IMR-90 (cell line): Measurements from ENCODE around the gene FERMT2. TPM values are rescaled to one million over a fixed set of nuclear protein-coding genes. Genes with fewer than 3 reads are reported as not detected.

Source experiments
- ATAC-seq: fragments of 200-7000 bp; cut with Tn5 transposase; 2 replicates; pipeline ENCODE4 v1.9.1; 2020; ENCODE audit warnings: low read depth, mild to moderate bottlenecking, moderate library complexity
- BruUV-seq: library from RNA; stranded (reverse); fragments of 400-500 nt; replicated peaks from 2 replicates; lab custom pipeline; 2021; lab: Mats Ljungman, UMichigan
- CTCF ChIA-PET: fragments of 300-600 bp; formaldehyde crosslinking; extraction: SDS; loops from one replicate; lab custom pipeline; 2021; ENCODE audit warnings: antibody characterized with exemption; lab: Yijun Ruan, JAX
- POLR2A ChIA-PET: fragments of 300-600 bp; sonication (Branson Sonifier 250); formaldehyde crosslinking; loops from one replicate; lab custom pipeline; 2022; ENCODE audit warnings: antibody characterized with exemption; ENCODE audit not compliant: unreplicated experiment; lab: Charles Lee
- DNase-seq: peaks from one replicate; pipeline ENCODE4 v3.0.0; 2013
- H2AFZ ChIP-seq: replicated peaks from 2 replicates; pipeline ENCODE3; 2013; ENCODE audit warnings: low read length, mild to moderate bottlenecking; ENCODE audit not compliant: poor library complexity
- H2AK5ac ChIP-seq: 2 replicates; pipeline ENCODE4 v1.6.1; 2013; ENCODE audit warnings: low read depth, low read length, inconsistent platforms
- H2AK9ac ChIP-seq: replicated peaks from 2 replicates; pipeline ENCODE3; 2013; ENCODE audit warnings: mild to moderate bottlenecking, low read depth, low read length, moderate library complexity; ENCODE audit not compliant: poor library complexity
- H2BK120ac ChIP-seq: 2 replicates; pipeline ENCODE4 v1.6.1; 2013; ENCODE audit warnings: low read depth, low read length, inconsistent platforms
- H2BK15ac ChIP-seq: 3 replicates; pipeline ENCODE4 v1.6.1; 2013; ENCODE audit warnings: low read depth, low read length, inconsistent platforms
- H2BK20ac ChIP-seq: 2 replicates; pipeline ENCODE4 v1.6.1; 2013; ENCODE audit warnings: low read depth, mild to moderate bottlenecking, inconsistent platforms, low read length, moderate library complexity
- H2BK5ac ChIP-seq: 2 replicates; pipeline ENCODE4 v1.6.1; 2013; ENCODE audit warnings: mild to moderate bottlenecking, low read depth, low read length, inconsistent platforms; ENCODE audit not compliant: poor library complexity, severe bottlenecking
- H3K14ac ChIP-seq: replicated peaks from 2 replicates; pipeline ENCODE4 v1.6.1; 2013; ENCODE audit warnings: low read depth, low read length, inconsistent platforms
- H3K18ac ChIP-seq: 2 replicates; pipeline ENCODE4 v1.6.1; 2013; ENCODE audit warnings: low read depth, low read length, control low read depth
- H3K23ac ChIP-seq: 2 replicates; pipeline ENCODE4 v1.6.1; 2013; ENCODE audit warnings: low read depth, low read length, inconsistent platforms
- H3K27ac ChIP-seq: 2 replicates; pipeline ENCODE4 v1.5.1; 2013; ENCODE audit warnings: mild to moderate bottlenecking, control low read depth, low read length; ENCODE audit not compliant: insufficient read depth
- H3K27me3 ChIP-seq: 2 replicates; pipeline ENCODE4 v1.6.1; 2013; ENCODE audit warnings: low read length; ENCODE audit not compliant: control insufficient read depth, insufficient read depth
- H3K36me3 ChIP-seq: 2 replicates; pipeline ENCODE4 v1.6.1; 2013; ENCODE audit warnings: low read length, mixed read lengths; ENCODE audit not compliant: control insufficient read depth, insufficient read depth
- H3K4ac ChIP-seq: 2 replicates; pipeline ENCODE4 v1.6.1; 2013; ENCODE audit warnings: low read depth, low read length, inconsistent platforms
- H3K4me1 ChIP-seq: 2 replicates; pipeline ENCODE4 v1.6.1; 2013; ENCODE audit warnings: low read length, mixed read lengths; ENCODE audit not compliant: control insufficient read depth, insufficient read depth
- H3K4me2 ChIP-seq: 2 replicates; pipeline ENCODE4 v1.6.1; 2013; ENCODE audit warnings: low read depth, mild to moderate bottlenecking, control low read depth, low read length, moderate library complexity
- H3K4me3 ChIP-seq: 2 replicates; pipeline ENCODE4 v1.5.1; 2013; ENCODE audit warnings: low read depth, mild to moderate bottlenecking, control low read depth, low read length, moderate library complexity; ENCODE audit not compliant: insufficient read depth
- H3K56ac ChIP-seq: 2 replicates; pipeline ENCODE4 v1.6.1; 2013; ENCODE audit warnings: low read length, inconsistent platforms; ENCODE audit not compliant: insufficient read depth; ENCODE audit errors: extremely low read depth
- H3K79me1 ChIP-seq, 2 experiments: 2 replicates each; pipeline ENCODE4 v1.6.1; 2013; ENCODE audit warnings: low read length in 2 of 2, inconsistent platforms in 1 of 2, low read depth in 1 of 2
- H3K9ac ChIP-seq: 2 replicates; pipeline ENCODE4 v1.6.1; 2013; ENCODE audit warnings: low read depth, low read length, control low read depth
- H3K9me1 ChIP-seq: 2 replicates; pipeline ENCODE4 v1.6.1; 2013; ENCODE audit warnings: low read length, inconsistent platforms; ENCODE audit not compliant: insufficient read depth
- H3K9me3 ChIP-seq: 2 replicates; pipeline ENCODE4 v1.6.1; 2013; ENCODE audit warnings: low read length; ENCODE audit not compliant: control insufficient read depth, insufficient read depth
- H4K20me1 ChIP-seq: 2 replicates; pipeline ENCODE4 v1.6.1; 2013; ENCODE audit warnings: low read length, inconsistent platforms; ENCODE audit not compliant: insufficient read depth
- H4K5ac ChIP-seq: 2 replicates; pipeline ENCODE4 v1.6.1; 2013; ENCODE audit warnings: mild to moderate bottlenecking, low read depth, low read length, control low read depth
- H4K8ac ChIP-seq, 2 experiments: 2 replicates each; pipeline ENCODE4 v1.6.1; 2013; ENCODE audit warnings: low read depth in 2 of 2, low read length in 2 of 2, control low read depth in 1 of 2, inconsistent platforms in 1 of 2
- H4K91ac ChIP-seq: 2 replicates; pipeline ENCODE4 v1.6.1; 2013; ENCODE audit warnings: low read depth, low read length, inconsistent platforms; ENCODE audit not compliant: insufficient read depth
- CEBPB ChIP-seq: IDR thresholded peaks from 2 replicates; pipeline ENCODE4 v1.6.1; 2012; ENCODE audit warnings: low read depth, low read length, improper control_type of control experiment
- NFE2L2 ChIP-seq: fragments of 150-350 bp; IDR thresholded peaks from 2 replicates; pipeline ENCODE4 v1.6.1; 2016; ENCODE audit warnings: low read depth, mild to moderate bottlenecking, low read length
- WGBS, 2 experiments: methylation state at CpG; one replicate each; pipeline versions ENCODE4 v1.1.5 to v1.1.7; 2013; ENCODE audit warnings: missing lambda C conversion rate in 2 of 2; ENCODE audit not compliant: insufficient read length in 1 of 2; ENCODE audit errors: extremely low coverage in 2 of 2; 5-methylcytosine and 5-hydroxymethylcytosine counted together
- dilution Hi-C: fragments of 300-500 bp; cut with HindIII; formaldehyde crosslinking; loops from one replicate; pipeline ENCODE4 v1.14.3; 2018; ENCODE audit warnings: low sequenced_read_pairs; ENCODE audit not compliant: unreplicated experiment
- in situ Hi-C: fragments of 300-500 bp; cut with MboI; formaldehyde crosslinking; loops from 3 replicates; pipeline ENCODE4 v1.14.3; 2019; ENCODE audit warnings: low sequenced_read_pairs, inconsistent platforms, mixed read lengths
- intact Hi-C: fragments of 100-400 bp; cut with micrococcal nuclease; formaldehyde crosslinking; loops from 2 replicates; pipeline ENCODE4 v1.10.0; 2022
- polyA plus RNA-seq, 3 experiments: library from polyadenylated mRNA; depleted of rRNA; stranded (reverse); fragments of >200 nt; gene quantifications; 2 replicates each; pipeline ENCODE4 v1.2.3, GENCODE V29; 2012; ENCODE audit warnings: low replicate concordance in 1 of 3
- total RNA-seq: library from RNA; depleted of rRNA; stranded (reverse); fragments of >200 nt; gene quantifications from 2 replicates; pipeline ENCODE4 v1.2.3, GENCODE V29; 2012

FERMT2 gene
- total and polyA plus RNA-seq, 2 of the 4 experiments (the other 2 are of a cell fraction): 131 to 217 TPM

GRCh38 chr14:52885230-52885629 lies 65.6 kb downstream of the FERMT2 start:
- Histone ChIP-seq H2BK120ac (no peak overlapping the region), H2AFZ (no peak overlapping the region), H3K27ac (peak overlapping the region; percentile 7; the same call in 1 of the 2 replicates), H2AK9ac (no peak overlapping the region), H2BK15ac (no peak overlapping the region), H3K27me3 (no peaks in the 10 kb centered on the region), H2BK20ac (no peak overlapping the region), H3K23ac (no peak overlapping the region), H3K18ac (no peak overlapping the region), H2BK5ac (peak overlapping the region; percentile 8), H4K8ac (no peak overlapping the region), H3K4me2 (no peak overlapping the region), H3K14ac (no peak overlapping the region), H2AK5ac (no peak overlapping the region), H3K79me1 (peaks cover 24 to 51% of the 10 kb centered on the region in 2 experiments), H3K4me3 (no peak overlapping the region), H4K20me1 (peaks cover 22% of the 10 kb centered on the region), H3K56ac (no peak overlapping the region), H3K4ac (no peak overlapping the region), H4K5ac (no peak overlapping the region), H4K91ac (no peak overlapping the region), H3K9me1 (peaks cover 5% of the 10 kb centered on the region; the same call in 1 of the 2 replicates), H3K36me3 (peaks cover 35% of the 10 kb centered on the region), H3K9me3 (no peaks in the 10 kb centered on the region), H3K4me1 (peaks cover 2% of the 10 kb centered on the region; the same call in 1 of the 2 replicates), H3K9ac (no peak overlapping the region)
- DNase-seq: peak; percentile 54
- no CpG with 5 or more reads among the region's 2 CpGs for WGBS, 2 experiments
- CTCF ChIA-PET: no interaction called here
- POLR2A ChIA-PET: no interaction called here
- intact Hi-C loops: no loop called here
- peak; percentile 77 for ATAC-seq
- dilution Hi-C loops: no loop called here
- in situ Hi-C loops: no loop called here
- BruUV-seq: no TSS peak
- no peak for TF ChIP-seq NFE2L2
- peak; percentile 78 for TF ChIP-seq CEBPB
